ENCODE data around the gene TTC9C. TPM values are rescaled to one million over a fixed set of nuclear protein-coding genes. Genes with fewer than 3 reads are reported as not detected.

TTC9C gene
- total RNA-seq, 1 experiment from 2014 or later = 48.7 TPM

DNA sequence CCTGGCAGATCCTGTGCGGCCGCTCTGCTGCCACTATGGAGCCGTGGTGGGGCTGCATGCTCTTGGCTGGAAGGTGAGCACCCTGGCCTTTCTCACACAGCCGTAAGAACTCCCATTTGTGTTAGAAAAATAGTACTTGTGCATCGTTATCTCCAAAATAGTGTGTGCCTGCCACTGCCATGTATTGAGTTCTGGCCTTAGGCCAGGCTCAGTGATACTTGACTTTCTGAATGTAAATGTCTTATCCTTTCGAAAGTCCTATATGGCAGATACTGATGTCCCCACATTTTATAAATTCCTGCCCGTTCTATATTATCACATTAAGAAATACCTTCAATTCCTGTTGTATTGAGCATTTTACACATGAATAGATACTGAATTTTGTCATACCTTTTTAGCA lies 54.5 kb downstream of the TTC9C start (continued):
- TF ChIP-seq, protein P1, sequence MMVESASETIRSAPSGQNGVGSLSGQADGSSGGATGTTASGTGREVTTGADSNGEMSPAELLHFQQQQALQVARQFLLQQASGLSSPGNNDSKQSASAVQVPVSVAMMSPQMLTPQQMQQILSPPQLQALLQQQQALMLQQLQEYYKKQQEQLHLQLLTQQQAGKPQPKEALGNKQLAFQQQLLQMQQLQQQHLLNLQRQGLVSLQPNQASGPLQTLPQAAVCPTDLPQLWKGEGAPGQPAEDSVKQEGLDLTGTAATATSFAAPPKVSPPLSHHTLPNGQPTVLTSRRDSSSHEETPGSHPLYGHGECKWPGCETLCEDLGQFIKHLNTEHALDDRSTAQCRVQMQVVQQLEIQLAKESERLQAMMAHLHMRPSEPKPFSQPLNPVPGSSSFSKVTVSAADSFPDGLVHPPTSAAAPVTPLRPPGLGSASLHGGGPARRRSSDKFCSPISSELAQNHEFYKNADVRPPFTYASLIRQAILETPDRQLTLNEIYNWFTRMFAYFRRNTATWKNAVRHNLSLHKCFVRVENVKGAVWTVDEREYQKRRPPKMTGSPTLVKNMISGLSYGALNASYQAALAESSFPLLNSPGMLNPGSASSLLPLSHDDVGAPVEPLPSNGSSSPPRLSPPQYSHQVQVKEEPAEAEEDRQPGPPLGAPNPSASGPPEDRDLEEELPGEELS (CRISPR knock-in tag; IDR thresholded peaks at IDR 0.05) = no peak

- DNase-seq (ENCODE audit: low spot score) (peak; percentile 93), ATAC-seq (peak; percentile 61)
- H3K27ac Mint-ChIP-seq = peak overlapping the region; percentile 71
- no peaks in the 10 kb centered on the region; the same call in 1 of the 2 replicates for H3K27me3 Mint-ChIP-seq (ENCODE audit: low read depth)
- peaks cover 39% of the 10 kb centered on the region for H3K36me3 Mint-ChIP-seq
- H3K4me1 Mint-ChIP-seq = peaks cover 29% of the 10 kb centered on the region
- peak overlapping the region; percentile 64 for H3K4me3 Mint-ChIP-seq
- CTCF ChIA-PET = interaction anchor here (0.6 to 4.6 kb wide), 60 partner anchors 10 to 392 kb away, joined by 3 to 121 read pairs (median 5); partner anchors contain the start of genes B3GAT3, BSCL2, C11orf98 and CSKMT
- H3K9me3 Mint-ChIP-seq = no peaks in the 10 kb centered on the region
- POLR2A ChIA-PET = interaction anchor here (0.7 to 3.4 kb wide), 19 partner anchors 15 to 122 kb away, joined by 3 to 25 read pairs (median 5); partner anchors contain the start of genes C11orf98, CSKMT, GNG3 and HNRNPUL2
- no peak for TF ChIP-seq ATF6 (CRISPR knock-in tag; IDR thresholded peaks at IDR 0.05)
- TF ChIP-seq KAT7 (CRISPR knock-in tag; IDR thresholded peaks at IDR 0.05; ENCODE audit: borderline replicate concordance) = peak; percentile 53; the same call in 1 of the 2 replicates
- TF ChIP-seq HMGXB4 (CRISPR knock-in tag; IDR thresholded peaks at IDR 0.05) = peak; percentile 92
- TF ChIP-seq, protein P2, sequence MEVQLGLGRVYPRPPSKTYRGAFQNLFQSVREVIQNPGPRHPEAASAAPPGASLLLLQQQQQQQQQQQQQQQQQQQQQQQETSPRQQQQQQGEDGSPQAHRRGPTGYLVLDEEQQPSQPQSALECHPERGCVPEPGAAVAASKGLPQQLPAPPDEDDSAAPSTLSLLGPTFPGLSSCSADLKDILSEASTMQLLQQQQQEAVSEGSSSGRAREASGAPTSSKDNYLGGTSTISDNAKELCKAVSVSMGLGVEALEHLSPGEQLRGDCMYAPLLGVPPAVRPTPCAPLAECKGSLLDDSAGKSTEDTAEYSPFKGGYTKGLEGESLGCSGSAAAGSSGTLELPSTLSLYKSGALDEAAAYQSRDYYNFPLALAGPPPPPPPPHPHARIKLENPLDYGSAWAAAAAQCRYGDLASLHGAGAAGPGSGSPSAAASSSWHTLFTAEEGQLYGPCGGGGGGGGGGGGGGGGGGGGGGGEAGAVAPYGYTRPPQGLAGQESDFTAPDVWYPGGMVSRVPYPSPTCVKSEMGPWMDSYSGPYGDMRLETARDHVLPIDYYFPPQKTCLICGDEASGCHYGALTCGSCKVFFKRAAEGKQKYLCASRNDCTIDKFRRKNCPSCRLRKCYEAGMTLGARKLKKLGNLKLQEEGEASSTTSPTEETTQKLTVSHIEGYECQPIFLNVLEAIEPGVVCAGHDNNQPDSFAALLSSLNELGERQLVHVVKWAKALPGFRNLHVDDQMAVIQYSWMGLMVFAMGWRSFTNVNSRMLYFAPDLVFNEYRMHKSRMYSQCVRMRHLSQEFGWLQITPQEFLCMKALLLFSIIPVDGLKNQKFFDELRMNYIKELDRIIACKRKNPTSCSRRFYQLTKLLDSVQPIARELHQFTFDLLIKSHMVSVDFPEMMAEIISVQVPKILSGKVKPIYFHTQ (CRISPR knock-in tag; IDR thresholded peaks at IDR 0.05) = peak; percentile 57; the same call in 1 of the 2 replicates
- TF ChIP-seq ZBTB21 (CRISPR knock-in tag; IDR thresholded peaks at IDR 0.05; ENCODE audit: borderline replicate concordance) = no peak
- TF ChIP-seq ATF2 (CRISPR knock-in tag; IDR thresholded peaks at IDR 0.05; ENCODE audit: borderline replicate concordance, low read depth) = no peak
- TF ChIP-seq ZNF425 (CRISPR knock-in tag; conservative IDR thresholded peaks at IDR 0.05) = no peak
- TF ChIP-seq, protein P3, sequence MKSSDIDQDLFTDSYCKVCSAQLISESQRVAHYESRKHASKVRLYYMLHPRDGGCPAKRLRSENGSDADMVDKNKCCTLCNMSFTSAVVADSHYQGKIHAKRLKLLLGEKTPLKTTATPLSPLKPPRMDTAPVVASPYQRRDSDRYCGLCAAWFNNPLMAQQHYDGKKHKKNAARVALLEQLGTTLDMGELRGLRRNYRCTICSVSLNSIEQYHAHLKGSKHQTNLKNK (CRISPR knock-in tag; IDR thresholded peaks at IDR 0.05) = no peak
- no peak for TF ChIP-seq SP1 (CRISPR knock-in tag; conservative IDR thresholded peaks at IDR 0.05)
- no peak for TF ChIP-seq RORB (CRISPR knock-in tag; IDR thresholded peaks at IDR 0.05)
- TF ChIP-seq, protein P4, sequence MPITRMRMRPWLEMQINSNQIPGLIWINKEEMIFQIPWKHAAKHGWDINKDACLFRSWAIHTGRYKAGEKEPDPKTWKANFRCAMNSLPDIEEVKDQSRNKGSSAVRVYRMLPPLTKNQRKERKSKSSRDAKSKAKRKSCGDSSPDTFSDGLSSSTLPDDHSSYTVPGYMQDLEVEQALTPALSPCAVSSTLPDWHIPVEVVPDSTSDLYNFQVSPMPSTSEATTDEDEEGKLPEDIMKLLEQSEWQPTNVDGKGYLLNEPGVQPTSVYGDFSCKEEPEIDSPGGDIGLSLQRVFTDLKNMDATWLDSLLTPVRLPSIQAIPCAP (CRISPR knock-in tag; IDR thresholded peaks at IDR 0.05) = no peak
- TF ChIP-seq TEAD1 (CRISPR knock-in tag; IDR thresholded peaks at IDR 0.05) = 0 out of 2 replicates have a peak, but pooled peaks have one; percentile 55
- no peak for TF ChIP-seq FOXJ3 (CRISPR knock-in tag; IDR thresholded peaks at IDR 0.05; ENCODE audit: borderline replicate concordance)
- TF ChIP-seq, protein P1 (CRISPR knock-in tag; IDR thresholded peaks at IDR 0.05) = no peak
- TF ChIP-seq CTCF (IDR thresholded peaks at IDR 0.05) = peak; percentile 96
Measured at GRCh38 chr11:62786318-62787004, 58.2 kb downstream of the TTC9C start.
